GM13977 (cell line): ENCODE measurements around the gene PIK3R5.

Experiments used
- DNase-seq: peaks from one replicate; pipeline ENCODE4 v3.0.0; 2012; ENCODE audit warnings: low spot score
- in situ Hi-C: fragments of 300-500 bp; cut with MboI; formaldehyde crosslinking; loops from one replicate; pipeline ENCODE4 v1.12.0; 2022; ENCODE audit warnings: low sequenced_read_pairs, low pct_unique_long_range_greater_than_20kb, mixed read lengths, inconsistent platforms; ENCODE audit not compliant: unreplicated experiment
- TF ChIP-seq, protein P1 (sequence below): IDR thresholded peaks from 2 replicates; pipeline ENCODE4 v1.5.1; 2012; ENCODE audit warnings: mild to moderate bottlenecking, control low read depth; ENCODE audit not compliant: insufficient read depth; ENCODE audit errors: extremely low read depth, missing control alignments

The PIK3R5 gene

DNA sequence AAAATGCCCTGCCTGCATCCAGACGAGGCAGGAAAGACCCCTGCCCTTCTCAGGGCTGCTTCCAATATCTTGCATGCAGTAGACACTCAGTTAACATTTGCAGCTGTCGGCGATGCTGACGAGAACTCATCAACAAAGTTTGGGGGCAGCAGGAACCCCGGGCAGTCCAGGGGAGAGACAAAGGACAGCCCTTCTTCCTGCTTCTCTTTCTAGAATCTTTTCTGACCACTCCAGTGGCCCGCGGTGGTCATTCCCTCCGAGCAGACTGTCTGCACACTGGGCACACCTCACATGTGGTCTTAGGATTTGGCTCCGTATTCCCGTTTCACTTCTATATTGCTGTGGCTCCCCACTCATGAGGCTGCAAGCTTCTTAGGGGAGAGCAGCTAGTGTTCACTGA lies 135.4 kb downstream of the PIK3R5 start:
- TF ChIP-seq, protein P1, sequence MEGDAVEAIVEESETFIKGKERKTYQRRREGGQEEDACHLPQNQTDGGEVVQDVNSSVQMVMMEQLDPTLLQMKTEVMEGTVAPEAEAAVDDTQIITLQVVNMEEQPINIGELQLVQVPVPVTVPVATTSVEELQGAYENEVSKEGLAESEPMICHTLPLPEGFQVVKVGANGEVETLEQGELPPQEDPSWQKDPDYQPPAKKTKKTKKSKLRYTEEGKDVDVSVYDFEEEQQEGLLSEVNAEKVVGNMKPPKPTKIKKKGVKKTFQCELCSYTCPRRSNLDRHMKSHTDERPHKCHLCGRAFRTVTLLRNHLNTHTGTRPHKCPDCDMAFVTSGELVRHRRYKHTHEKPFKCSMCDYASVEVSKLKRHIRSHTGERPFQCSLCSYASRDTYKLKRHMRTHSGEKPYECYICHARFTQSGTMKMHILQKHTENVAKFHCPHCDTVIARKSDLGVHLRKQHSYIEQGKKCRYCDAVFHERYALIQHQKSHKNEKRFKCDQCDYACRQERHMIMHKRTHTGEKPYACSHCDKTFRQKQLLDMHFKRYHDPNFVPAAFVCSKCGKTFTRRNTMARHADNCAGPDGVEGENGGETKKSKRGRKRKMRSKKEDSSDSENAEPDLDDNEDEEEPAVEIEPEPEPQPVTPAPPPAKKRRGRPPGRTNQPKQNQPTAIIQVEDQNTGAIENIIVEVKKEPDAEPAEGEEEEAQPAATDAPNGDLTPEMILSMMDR = no peak
- in situ Hi-C loops = no loop called here
- no peak for DNase-seq

DNA sequence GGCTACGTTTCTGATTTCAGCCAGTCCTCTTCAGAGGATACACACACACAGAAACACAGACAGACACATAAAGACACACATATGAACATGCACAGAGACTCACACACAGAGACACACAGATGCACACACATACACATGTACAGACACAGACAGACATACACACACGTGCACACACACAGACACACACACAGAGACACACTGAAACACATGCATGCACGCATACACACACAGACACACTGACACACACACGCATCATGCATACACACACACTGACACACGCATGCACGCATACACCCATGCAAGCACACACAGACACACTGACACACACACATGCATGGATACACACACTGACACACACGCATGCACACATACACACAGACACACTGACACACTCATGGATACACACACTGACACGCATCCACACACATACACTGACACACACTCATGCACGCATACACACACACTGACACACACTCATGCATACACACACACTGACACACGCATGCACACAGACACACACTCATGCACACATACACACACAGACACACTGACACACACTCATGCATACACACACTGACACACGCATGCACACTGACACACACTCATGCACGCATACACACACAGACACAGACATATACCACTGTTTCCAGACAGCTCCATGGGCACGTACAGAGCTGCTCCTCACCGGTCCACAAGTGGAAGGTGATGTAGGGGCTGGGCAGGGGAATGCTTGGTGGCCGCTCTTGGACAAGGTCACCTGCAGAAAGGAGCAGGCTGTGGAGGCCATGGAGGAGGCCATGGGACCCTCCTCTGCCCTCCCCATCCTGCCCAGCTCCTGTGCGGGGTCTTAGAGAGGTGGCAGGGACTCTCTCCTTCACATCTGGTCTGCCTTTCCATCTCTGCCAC lies 136.2 kb downstream of the PIK3R5 start:
- in situ Hi-C loops = no loop called here
- DNase-seq = no peak
- TF ChIP-seq, protein P1 = no peak
